B cell (primary cell): Measurements from ENCODE around the gene FAM111B. TPM values are rescaled to one million over a fixed set of nuclear protein-coding genes. Genes with fewer than 3 reads are reported as not detected.
A peak's percentile ranks its signal among the peaks of the same experiment; 100 is the strongest.

ENCODE experiments used
- ATAC-seq: fragments of 200-7000 bp; cut with Tn5 transposase; one replicate; pipeline ENCODE4 v1.10.0; 2021; ENCODE audit warnings: low read depth, mild to moderate bottlenecking, moderate number of reproducible peaks, moderate library complexity
- CTCF ChIA-PET: fragments of 350-600 bp; sonication (Branson Sonifier 250); formaldehyde crosslinking; loops from one replicate; lab custom pipeline; 2021; ENCODE audit warnings: antibody characterized with exemption, inconsistent platforms; lab: Charles Lee
- POLR2A ChIA-PET: fragments of 350-600 bp; sonication (Branson Sonifier 250); formaldehyde crosslinking; loops from one replicate; lab custom pipeline; 2021; ENCODE audit warnings: antibody characterized with exemption; lab: Charles Lee
- DNase-seq: peaks from one replicate; pipeline ENCODE4 v3.0.0; 2013
- H2AFZ ChIP-seq: 2 replicates; pipeline ENCODE4 v1.6.1; 2012; ENCODE audit warnings: mild to moderate bottlenecking, low read depth, low read length; ENCODE audit not compliant: insufficient read depth, poor library complexity, severe bottlenecking
- H3K27ac ChIP-seq, 2 donors: 1 replicate in 1 of 2; 2 replicates in 1 of 2; pipeline ENCODE4 v1.5.1; 2012 to 2013; ENCODE audit warnings: low read length in 2 of 2, mild to moderate bottlenecking in 2 of 2, moderate library complexity in 1 of 2
- H3K27me3 ChIP-seq, 4 experiments: fragments of 200-600 bp in 1 of 4; sonication (generic) in 1 of 4; replicated peaks in 1 of 4; 1 replicate in 2 of 4; 2 replicates in 2 of 4; pipeline versions ENCODE4 v1.6.1 to v1.7.0; 2013 to 2016; ENCODE audit warnings: low read length in 3 of 4, mild to moderate bottlenecking in 2 of 4, mixed read lengths in 1 of 4, moderate library complexity in 1 of 4; ENCODE audit not compliant: insufficient read depth in 4 of 4, control insufficient read depth in 3 of 4; ENCODE audit errors: control extremely low read depth in 1 of 4
- H3K36me3 ChIP-seq, 2 experiments: replicated peaks in 1 of 2; 1 replicate in 1 of 2; 2 replicates in 1 of 2; pipeline versions ENCODE4 v1.6.1 to v1.7.1; 2013; ENCODE audit warnings: low read length in 1 of 2; ENCODE audit not compliant: insufficient read depth in 2 of 2, control insufficient read depth in 1 of 2; ENCODE audit errors: control extremely low read depth in 1 of 2, extremely low read depth in 1 of 2
- H3K4me1 ChIP-seq, 2 donors: fragments of 200-600 bp in 1 of 2; sonication (generic) in 1 of 2; 1 replicate in 1 of 2; 2 replicates in 1 of 2; pipeline versions ENCODE4 v1.5.1 to v1.6.1; 2013 to 2017; ENCODE audit warnings: low read length in 2 of 2; ENCODE audit not compliant: control insufficient read depth in 2 of 2, insufficient read depth in 2 of 2
- H3K4me2 ChIP-seq: replicated peaks from 2 replicates; pipeline ENCODE3; 2012; ENCODE audit warnings: mild to moderate bottlenecking, low read depth, low read length; ENCODE audit not compliant: poor library complexity, severe bottlenecking
- H3K4me3 ChIP-seq, 5 experiments: fragments of 200-600 bp in 1 of 5; sonication (generic) in 1 of 5; 1 replicate in 3 of 5; 2 replicates in 2 of 5; pipeline versions ENCODE4 v1.5.1 to v1.7.0; 2011 to 2016; ENCODE audit warnings: low read length in 4 of 5, mild to moderate bottlenecking in 4 of 5, low read depth in 2 of 5, control low read depth in 1 of 5, moderate library complexity in 1 of 5; ENCODE audit not compliant: insufficient read depth in 1 of 5; ENCODE audit errors: control extremely low read depth in 1 of 5, extremely low read depth in 1 of 5
- H3K79me2 ChIP-seq: fragments of 200-600 bp; sonication (generic); one replicate; pipeline ENCODE4 v1.6.0; 2016; ENCODE audit warnings: low read length; ENCODE audit not compliant: control insufficient read depth, insufficient read depth
- H3K9ac ChIP-seq: fragments of 200-600 bp; sonication (generic); 2 replicates; pipeline ENCODE4 v1.6.1; 2017; ENCODE audit warnings: mild to moderate bottlenecking, low read length, moderate library complexity
- H3K9me3 ChIP-seq, 3 donors: one replicate each; pipeline versions ENCODE4 v1.6.1 to v1.7.1; 2013; ENCODE audit warnings: low read length in 2 of 3; ENCODE audit not compliant: control insufficient read depth in 2 of 3, insufficient read depth in 1 of 3; ENCODE audit errors: control extremely low read depth in 1 of 3
- H4K20me1 ChIP-seq: 2 replicates; pipeline ENCODE4 v1.6.0; 2012; ENCODE audit warnings: mild to moderate bottlenecking, low read length; ENCODE audit not compliant: insufficient read depth, control insufficient read depth, poor library complexity, severe bottlenecking
- H3K27ac Mint-ChIP-seq: one replicate; pipeline ENCODE4 v1.8.0; 2021; ENCODE audit warnings: mixed read lengths
- H3K27me3 Mint-ChIP-seq: one replicate; pipeline ENCODE4 v1.8.0; 2021; ENCODE audit warnings: mixed read lengths
- H3K4me1 Mint-ChIP-seq: one replicate; pipeline ENCODE4 v1.8.0; 2021; ENCODE audit warnings: mixed read lengths
- H3K4me3 Mint-ChIP-seq: one replicate; pipeline ENCODE4 v1.8.0; 2021; ENCODE audit warnings: mixed read lengths
- H3K9me3 Mint-ChIP-seq: one replicate; pipeline ENCODE4 v1.8.0; 2022; ENCODE audit warnings: mixed read lengths; ENCODE audit not compliant: insufficient read depth
- EZH2 ChIP-seq: IDR thresholded peaks from 2 replicates; pipeline ENCODE4 v1.6.1; 2012; ENCODE audit warnings: borderline replicate concordance, low read depth, mild to moderate bottlenecking, moderate library complexity, low read length; ENCODE audit not compliant: insufficient read depth, poor library complexity, severe bottlenecking
- WGBS: methylation state at CpG from one replicate; pipeline ENCODE4 v1.1.5; 2013; ENCODE audit warnings: missing lambda C conversion rate; ENCODE audit not compliant: insufficient coverage; 5-methylcytosine and 5-hydroxymethylcytosine counted together
- intact Hi-C: fragments of 100-400 bp; cut with micrococcal nuclease; formaldehyde crosslinking; loops from one replicate; pipeline ENCODE4 v1.10.0; 2022
- polyA plus RNA-seq: library from polyadenylated mRNA; depleted of rRNA; stranded (reverse); fragments of >200 nt; gene quantifications from 2 replicates; pipeline ENCODE4 v1.2.3, GENCODE V29; 2012
- total RNA-seq, 2 donors: library from RNA; stranded (reverse); fragments of 120-200 nt in 1 of 2; gene quantifications; 1 replicate in 1 of 2; 2 replicates in 1 of 2; pipeline versions ENCODE4 v1.2.3 to v1.2.4, GENCODE V29; 2013 to 2022
- TF ChIP-seq, protein P1 (sequence below): fragments of 200-600 bp; IDR thresholded peaks from one replicate; pipeline ENCODE4 v1.8.0; 2022; ENCODE audit warnings: antibody characterized with exemption, mild to moderate bottlenecking

The FAM111B gene
- total and polyA plus RNA-seq, 2 donors (not counting 1 experiment from before 2014, with no cell fraction given), result 3.6 to 155 TPM

DNA sequence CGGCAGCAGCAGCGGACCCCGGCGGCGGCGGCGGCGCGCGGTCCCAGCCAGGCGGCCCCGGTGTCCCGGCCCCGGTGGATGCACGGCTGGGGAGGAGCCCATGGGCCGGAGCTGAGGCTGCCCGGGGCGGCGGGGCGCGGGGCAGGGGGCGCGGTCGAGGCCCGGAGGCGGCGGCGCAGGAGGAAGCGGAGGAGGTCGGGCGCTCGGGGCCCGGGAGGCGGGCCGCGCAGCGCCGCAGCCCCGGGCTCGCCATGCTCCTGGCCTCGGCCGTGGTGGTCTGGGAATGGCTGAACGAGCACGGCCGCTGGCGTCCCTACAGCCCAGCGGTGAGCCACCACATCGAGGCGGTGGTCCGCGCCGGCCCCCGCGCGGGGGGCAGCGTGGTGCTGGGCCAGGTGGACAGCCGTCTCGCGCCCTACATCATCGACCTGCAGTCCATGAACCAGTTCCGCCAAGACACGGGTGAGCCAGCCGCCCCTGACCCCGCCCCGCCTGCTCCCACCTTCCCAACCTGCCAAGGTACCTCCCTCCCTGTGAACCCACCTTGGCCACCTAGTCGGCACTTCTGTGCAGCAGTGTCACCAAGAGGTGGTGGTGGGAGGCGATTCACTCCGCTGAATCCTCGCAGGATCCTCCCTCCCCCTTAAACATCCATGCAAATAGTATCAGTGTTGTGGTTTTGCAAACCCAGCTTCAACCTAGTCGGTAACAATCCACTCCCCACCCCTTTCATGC is 65.5 kb downstream of the FAM111B start:
- CTCF ChIA-PET, result interaction anchor here (0.8 to 11.2 kb wide), 28 partner anchors 15 to 605 kb away, joined by 3 to 215 read pairs (median 10); partner anchors contain the start of genes MPEG1, OR5A1 and OR5A2
- peak overlapping the region; percentile 71 for H3K9ac ChIP-seq
- H3K27me3 ChIP-seq, result no peaks in the 10 kb centered on the region
- H3K9me3 Mint-ChIP-seq, result no peaks in the 10 kb centered on the region
- H3K4me1 ChIP-seq, result peaks cover 20 to 26% of the 10 kb centered on the region in 2 donors
- H3K4me1 Mint-ChIP-seq, result peaks cover 28% of the 10 kb centered on the region
- ATAC-seq (peak; percentile 37), DNase-seq (peak; percentile 82)
- H2AFZ ChIP-seq, result peak overlapping the region; percentile 82
- H3K4me3 ChIP-seq, result peak overlapping the region; percentile 55 to 76 (median 74)
- H3K4me2 ChIP-seq, result peak overlapping the region; percentile 88
- POLR2A ChIA-PET, result interaction anchor here (0.7 to 3.3 kb wide), 8 partner anchors 10 to 91 kb away, joined by 3 to 20 read pairs (median 6); partner anchors contain the start of gene MPEG1
- peaks cover 18% of the 10 kb centered on the region for H4K20me1 ChIP-seq
- peak overlapping the region in 1 of 2 donors; percentile 31 for H3K27ac ChIP-seq
- H3K27me3 Mint-ChIP-seq, result no peaks in the 10 kb centered on the region
- no peaks in the 10 kb centered on the region for H3K9me3 ChIP-seq
- TF ChIP-seq, protein P1, sequence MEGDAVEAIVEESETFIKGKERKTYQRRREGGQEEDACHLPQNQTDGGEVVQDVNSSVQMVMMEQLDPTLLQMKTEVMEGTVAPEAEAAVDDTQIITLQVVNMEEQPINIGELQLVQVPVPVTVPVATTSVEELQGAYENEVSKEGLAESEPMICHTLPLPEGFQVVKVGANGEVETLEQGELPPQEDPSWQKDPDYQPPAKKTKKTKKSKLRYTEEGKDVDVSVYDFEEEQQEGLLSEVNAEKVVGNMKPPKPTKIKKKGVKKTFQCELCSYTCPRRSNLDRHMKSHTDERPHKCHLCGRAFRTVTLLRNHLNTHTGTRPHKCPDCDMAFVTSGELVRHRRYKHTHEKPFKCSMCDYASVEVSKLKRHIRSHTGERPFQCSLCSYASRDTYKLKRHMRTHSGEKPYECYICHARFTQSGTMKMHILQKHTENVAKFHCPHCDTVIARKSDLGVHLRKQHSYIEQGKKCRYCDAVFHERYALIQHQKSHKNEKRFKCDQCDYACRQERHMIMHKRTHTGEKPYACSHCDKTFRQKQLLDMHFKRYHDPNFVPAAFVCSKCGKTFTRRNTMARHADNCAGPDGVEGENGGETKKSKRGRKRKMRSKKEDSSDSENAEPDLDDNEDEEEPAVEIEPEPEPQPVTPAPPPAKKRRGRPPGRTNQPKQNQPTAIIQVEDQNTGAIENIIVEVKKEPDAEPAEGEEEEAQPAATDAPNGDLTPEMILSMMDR, result no peak
- no peak for TF ChIP-seq EZH2
- peak overlapping the region; percentile 92 for H3K27ac Mint-ChIP-seq
- peaks cover 56% of the 10 kb centered on the region for H3K79me2 ChIP-seq
- peak overlapping the region; percentile 98 for H3K4me3 Mint-ChIP-seq
- intact Hi-C loops, result loop anchor here (1.0 to 10.0 kb wide), 4 partner anchors 28 to 492 kb away; partner anchors contain the start of gene PATL1
- under 1% methylated on average over 67 of the region's 70 CpGs for WGBS
- peaks cover 0 to 13% of the 10 kb centered on the region in 2 experiments for H3K36me3 ChIP-seq
